A673 (cell line): Measurements from ENCODE around the gene MROH9.

ENCODE experiments used
- CTCF ChIP-seq: fragments of 300-800, 200-600 bp; sonication (generic); conservative IDR thresholded peaks from 2 replicates; pipeline ENCODE4 v1.5.1; 2017; ENCODE audit warnings: low read depth, mild to moderate bottlenecking, antibody characterized with exemption, low read length, moderate library complexity, mixed read lengths
- EZH2 ChIP-seq: fragments of 200-600 bp; sonication (generic); IDR thresholded peaks from 2 replicates; pipeline ENCODE4 v1.6.1; 2017; ENCODE audit warnings: borderline replicate concordance, low read depth, mild to moderate bottlenecking, mixed read lengths, antibody characterized with exemption, low read length; ENCODE audit not compliant: poor library complexity, severe bottlenecking

DNA sequence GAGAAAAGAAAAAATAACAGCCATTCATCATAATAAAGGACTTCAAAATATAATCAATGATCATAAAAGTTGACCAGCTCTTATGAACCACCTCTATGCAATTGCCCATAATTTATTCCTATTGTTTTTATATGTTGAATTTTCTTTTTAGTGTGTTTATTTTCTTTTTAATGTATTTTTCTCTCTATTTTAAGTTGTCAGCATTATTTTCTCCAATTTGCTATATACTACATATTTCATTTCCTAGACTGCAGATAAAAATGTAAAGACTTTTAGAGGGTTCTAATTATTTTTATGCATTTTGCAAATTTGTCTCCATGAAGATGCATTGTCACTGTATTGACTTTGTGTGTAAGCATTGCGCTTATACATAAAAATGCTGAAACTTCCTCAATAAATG lies 58.4 kb downstream of the MROH9 start:
- no peak for TF ChIP-seq CTCF
- TF ChIP-seq EZH2: no peak
